Activated naive CD4-positive, alpha-beta T cell treated with Interleukin-2 at 50 U/mL for 16 hours (primary cell): ENCODE measurements around the gene NOX3.
"Not testable (repeated sequence)": the region's sequence is repeated elsewhere in the genome, so short reads cannot be mapped to it uniquely, and the experiment has no call there.

Experiments used
- DNase-seq: peaks from one replicate; pipeline ENCODE4 v3.0.0-alpha.2; 2020

Gene NOX3, protein sequence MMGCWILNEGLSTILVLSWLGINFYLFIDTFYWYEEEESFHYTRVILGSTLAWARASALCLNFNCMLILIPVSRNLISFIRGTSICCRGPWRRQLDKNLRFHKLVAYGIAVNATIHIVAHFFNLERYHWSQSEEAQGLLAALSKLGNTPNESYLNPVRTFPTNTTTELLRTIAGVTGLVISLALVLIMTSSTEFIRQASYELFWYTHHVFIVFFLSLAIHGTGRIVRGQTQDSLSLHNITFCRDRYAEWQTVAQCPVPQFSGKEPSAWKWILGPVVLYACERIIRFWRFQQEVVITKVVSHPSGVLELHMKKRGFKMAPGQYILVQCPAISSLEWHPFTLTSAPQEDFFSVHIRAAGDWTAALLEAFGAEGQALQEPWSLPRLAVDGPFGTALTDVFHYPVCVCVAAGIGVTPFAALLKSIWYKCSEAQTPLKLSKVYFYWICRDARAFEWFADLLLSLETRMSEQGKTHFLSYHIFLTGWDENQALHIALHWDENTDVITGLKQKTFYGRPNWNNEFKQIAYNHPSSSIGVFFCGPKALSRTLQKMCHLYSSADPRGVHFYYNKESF

DNA sequence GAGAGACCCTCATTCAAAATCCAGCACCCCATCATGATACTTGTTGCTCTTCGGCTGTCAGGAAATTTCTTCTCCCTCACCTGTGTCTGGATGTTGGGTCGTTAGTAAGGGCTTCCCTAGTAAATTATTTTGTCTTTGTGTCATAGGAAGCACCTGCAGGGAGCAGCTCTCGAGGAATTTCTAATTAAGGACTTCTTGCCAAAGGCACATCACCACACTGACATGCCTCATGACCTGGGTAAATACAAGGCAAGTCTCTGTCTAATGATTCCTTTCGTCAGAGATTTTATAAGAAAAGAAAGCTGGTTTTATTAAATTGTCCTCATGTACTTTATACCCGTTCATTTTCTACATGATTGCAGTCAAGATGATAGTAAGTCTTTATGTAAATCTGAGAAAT lies at the start of gene NOX3:
Gene NOX3, minus strand, starts transcription at position 74 of the 400 bp plus-strand sequence. Its CDS starts 39 bp downstream, at position 35.
- DNase-seq = no peak

DNA sequence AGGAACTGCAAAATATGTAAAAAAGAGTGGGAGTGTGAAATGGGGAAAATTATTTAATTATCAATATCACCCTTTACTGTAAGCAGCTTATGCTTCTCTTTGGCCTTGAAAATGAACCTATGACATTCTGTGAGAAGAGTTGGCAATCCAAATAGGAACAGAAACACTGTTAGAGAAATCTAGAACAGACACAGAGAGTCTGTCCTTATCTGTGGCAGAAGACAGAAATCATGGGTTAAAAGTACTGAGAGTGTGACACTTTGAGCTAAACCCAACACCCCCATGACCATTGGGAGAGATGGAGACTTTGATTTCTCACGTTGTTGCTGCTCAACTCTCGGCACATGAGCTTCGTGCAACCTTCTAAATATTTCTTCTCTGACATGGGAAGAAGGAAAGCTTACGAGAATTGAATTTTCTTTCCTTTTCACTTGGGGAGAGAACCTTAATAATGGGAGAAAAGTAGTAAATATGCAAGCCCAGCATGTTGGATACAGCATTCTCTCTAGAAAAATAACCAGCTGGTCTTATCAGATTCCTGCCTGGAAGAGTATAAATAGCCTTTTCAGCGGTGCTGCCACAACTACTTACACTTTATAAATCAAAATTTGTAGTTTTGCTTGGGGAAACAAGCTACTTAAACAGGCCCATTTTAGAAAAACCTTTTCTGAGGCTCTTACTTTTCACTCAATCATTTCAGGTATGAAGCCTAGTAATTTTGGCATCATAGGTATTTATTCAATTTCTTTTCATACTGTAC lies 49.4 kb upstream of the NOX3 start:
- no peak for DNase-seq

- DNase-seq = no peak
These were observed 46.8 kb upstream of the NOX3 start for GRCh38 chr6:155502393-155502792.

- DNase-seq = no peak
These were observed 43.9 kb upstream of the NOX3 start for GRCh38 chr6:155499574-155499973.

DNA sequence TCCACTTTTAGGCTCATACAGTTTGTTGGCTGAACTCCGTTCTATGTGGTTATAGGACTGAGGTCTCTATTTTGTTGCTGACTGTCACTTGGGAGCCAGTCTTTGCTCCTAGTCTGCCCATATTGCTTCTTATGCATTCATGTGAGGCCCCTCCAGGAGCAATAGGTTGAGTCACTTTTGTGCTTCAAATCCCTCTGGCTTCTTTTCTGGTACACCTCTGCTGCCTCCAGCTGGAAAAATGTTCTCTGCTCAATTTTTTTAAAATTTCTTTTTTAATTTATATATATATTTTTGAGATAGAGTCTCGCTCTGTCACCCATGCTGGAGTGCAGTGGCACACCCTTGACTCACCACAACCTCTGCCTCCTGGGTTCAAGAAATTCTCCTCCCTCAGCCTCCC lies 42.7 kb upstream of the NOX3 start:
- DNase-seq = no peak

DNA sequence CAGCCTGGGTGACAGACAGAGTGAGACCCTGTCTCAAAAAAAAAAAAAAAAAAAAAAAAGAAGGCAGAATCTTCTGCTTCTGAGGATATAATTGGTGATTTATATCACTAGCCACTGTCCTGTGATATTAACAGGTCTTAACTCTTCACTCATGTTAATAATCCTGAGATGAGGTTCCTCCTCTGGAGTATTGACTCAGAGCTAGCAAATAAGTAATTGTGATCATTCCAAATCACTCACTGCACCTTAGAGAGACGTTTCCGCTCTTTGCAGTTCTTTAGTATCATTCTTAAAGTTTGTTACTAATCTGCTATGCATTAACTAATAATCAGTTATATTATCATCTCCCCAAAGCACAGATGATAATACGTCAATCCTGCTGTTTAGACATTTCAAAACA lies 41.6 kb upstream of the NOX3 start:
- DNase-seq = no peak

GRCh38 chr6:155495011-155495768 lies 39.6 kb upstream of the NOX3 start:
- DNase-seq = no peak

DNA sequence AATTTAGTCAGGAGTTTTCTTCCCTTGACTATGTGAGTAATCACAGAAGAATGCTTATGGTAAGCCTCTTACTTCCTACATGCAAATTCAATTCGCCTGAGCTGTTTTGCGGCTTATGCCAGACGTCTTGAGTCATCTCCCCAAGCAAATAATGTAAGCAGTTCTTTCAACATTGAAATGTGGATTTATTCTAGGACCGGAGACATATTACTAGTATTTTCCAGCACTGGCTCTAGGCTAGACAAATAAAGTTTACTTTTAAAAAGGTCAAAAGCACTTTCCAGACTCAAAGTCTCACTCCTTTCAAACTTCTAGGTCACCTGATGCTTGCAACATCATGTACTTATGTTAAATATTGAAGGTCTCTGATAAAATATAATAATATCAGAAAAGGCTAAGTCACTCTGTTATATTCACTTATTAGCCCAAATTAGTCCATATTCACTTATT lies 38.1 kb upstream of the NOX3 start:
- peak; percentile 10 for DNase-seq

- DNase-seq = no peak
These were observed 37.5 kb upstream of the NOX3 start for GRCh38 chr6:155493026-155493693.

GRCh38 chr6:155492061-155492735 lies 36.6 kb upstream of the NOX3 start:
- no peak for DNase-seq

DNA sequence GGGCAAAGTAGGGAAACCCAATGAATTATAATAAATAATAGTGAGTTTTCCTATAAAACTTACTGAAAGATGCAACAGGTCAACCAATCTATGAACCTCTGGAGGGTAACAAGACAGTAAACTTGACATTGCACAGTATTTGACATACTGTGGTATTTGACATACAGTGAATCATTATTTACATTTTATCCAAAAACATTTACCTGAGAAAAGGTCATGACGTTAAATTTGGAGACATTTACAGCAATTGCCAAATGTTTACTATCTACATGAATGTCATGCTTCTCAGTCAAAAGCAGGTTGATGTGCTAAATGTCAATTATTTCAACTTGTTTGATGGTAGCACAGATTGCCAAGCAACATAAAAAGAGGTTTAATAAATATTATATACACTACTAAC lies 35.8 kb upstream of the NOX3 start:
- DNase-seq = no peak

DNA sequence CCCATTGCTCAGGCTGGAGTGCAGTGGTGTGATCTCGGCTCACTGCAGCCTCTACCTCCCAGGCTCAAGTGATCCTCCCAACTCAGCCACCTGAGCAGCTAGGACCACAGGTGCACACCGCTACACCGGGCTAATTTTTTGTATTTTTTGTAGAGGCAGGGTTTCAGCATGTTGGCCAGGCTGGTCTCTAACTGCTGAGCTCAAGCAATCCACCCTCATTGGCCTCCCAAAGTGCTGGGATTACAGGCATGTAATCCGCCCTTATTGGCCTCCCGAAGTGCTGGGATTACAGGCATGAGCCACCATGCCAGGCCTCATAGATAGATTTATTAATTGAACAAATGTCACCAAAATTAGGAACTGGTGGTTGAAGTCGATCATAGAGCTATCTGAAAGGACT lies 32.6 kb upstream of the NOX3 start:
- not testable (repeated sequence) for DNase-seq

- DNase-seq = no peak
These were observed 31.9 kb upstream of the NOX3 start for GRCh38 chr6:155487371-155488130.

GRCh38 chr6:155486721-155487294 lies 31.2 kb upstream of the NOX3 start:
- DNase-seq = no peak

- DNase-seq = no peak
These were observed 30.1 kb upstream of the NOX3 start for GRCh38 chr6:155485756-155486155.

GRCh38 chr6:155483858-155484257 lies 28.2 kb upstream of the NOX3 start:
- no peak for DNase-seq

DNA sequence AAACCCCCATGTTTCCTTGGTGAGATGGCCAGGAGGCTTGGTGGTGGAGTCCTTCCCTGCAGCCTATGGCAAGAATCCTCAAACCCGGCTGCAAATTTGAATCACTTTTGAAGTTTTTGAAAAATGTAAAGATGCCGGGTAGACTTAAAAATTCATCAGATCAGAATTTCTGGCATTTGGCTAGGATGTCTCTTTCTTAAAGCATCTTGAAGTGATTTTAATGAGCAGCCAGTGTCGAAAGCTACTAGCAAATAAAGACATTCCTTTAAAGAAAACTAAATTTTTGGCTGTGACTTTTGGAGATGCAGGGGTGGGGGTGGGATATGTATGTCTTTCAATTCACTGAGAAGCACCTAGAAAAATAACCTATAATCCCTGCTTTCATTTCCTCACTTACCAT lies 25.6 kb upstream of the NOX3 start:
- no peak for DNase-seq

- DNase-seq = no peak
These were observed 18.1 kb upstream of the NOX3 start for GRCh38 chr6:155473741-155474140.

- no peak for DNase-seq
These were observed 17.2 kb upstream of the NOX3 start for GRCh38 chr6:155472886-155473285.

DNA sequence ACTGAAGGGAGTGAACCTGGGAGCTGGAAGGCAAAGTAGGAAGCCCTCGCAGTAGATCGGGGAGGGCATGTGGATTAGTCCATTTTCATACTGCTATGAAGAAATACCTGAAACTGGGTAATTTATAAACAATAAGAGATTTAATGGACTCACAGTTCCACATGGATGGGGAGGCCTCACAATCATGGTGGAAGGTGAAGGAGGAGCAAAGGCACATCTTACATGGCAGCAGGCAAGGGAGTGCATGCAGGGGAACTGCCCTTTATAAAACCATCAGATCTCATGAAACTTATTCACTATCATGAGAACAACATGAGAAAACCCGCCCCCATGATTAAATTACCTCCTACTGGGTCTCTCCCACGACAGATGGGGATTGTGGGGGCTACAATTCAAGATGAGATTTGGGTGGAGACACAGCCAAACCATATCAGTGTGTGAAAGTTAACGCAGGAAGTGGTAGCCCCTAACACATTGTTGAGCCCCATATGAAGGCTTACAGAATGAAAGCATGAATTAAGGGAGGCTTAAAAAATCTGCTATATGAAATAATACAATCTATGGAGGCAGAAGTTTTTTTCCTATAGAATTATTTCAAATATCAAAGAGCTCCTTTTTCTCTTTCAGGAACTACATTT lies 15.5 kb upstream of the NOX3 start:
- DNase-seq = not testable (repeated sequence)
